UCSD-AML1 (cell line): Measurements from ENCODE around the gene TBC1D25.

ENCODE experiments used
- DNase-seq: peaks from one replicate; lab custom pipeline; 2025; ENCODE audit not compliant: unreplicated experiment; lab: John Stamatoyannopoulos, UW

The TBC1D25 gene, protein sequence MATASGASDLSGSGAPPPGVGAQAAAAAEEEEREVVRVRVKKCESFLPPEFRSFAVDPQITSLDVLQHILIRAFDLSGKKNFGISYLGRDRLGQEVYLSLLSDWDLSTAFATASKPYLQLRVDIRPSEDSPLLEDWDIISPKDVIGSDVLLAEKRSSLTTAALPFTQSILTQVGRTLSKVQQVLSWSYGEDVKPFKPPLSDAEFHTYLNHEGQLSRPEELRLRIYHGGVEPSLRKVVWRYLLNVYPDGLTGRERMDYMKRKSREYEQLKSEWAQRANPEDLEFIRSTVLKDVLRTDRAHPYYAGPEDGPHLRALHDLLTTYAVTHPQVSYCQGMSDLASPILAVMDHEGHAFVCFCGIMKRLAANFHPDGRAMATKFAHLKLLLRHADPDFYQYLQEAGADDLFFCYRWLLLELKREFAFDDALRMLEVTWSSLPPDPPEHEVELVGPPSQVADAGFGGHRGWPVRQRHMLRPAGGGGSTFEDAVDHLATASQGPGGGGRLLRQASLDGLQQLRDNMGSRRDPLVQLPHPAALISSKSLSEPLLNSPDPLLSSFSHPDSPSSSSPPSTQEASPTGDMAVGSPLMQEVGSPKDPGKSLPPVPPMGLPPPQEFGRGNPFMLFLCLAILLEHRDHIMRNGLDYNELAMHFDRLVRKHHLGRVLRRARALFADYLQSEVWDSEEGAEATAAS

DNA sequence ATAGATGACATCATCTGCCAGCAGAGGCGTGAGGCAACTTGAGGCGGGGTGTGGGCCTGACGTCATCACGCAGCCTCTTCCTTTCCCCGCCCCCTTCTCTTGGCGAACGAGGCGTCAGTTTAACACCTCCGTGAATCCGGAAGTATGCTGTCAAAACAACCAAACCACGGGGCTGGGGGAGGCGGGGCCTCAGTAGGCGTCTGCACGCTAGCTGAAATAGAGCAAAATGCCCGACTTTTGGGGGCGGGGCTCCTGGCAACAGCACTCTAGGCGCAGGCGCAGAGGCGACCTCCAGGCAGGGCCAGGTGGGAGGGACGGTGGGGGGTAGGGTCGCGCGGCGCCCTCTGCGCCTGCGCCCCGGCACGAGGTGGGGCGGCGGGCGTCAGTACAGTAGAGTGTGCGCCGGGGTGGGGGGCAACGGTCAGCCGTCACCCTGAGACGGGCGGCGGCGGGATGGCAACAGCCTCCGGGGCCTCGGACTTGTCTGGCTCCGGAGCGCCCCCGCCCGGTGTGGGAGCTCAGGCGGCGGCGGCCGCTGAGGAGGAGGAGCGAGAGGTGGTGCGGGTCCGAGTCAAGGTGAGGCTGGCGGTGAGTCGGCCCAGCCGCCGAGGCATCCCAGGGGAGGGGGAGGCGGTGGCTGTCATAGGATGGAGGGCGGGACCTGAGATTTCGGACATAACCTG lies at the start of gene TBC1D25:
TSS of gene TBC1D25 (plus strand) at position 370 of the 683 bp plus-strand sequence. CDS start at position 454, 84 bp downstream.
- DNase-seq: peak; percentile 95

- no peak for DNase-seq
Measured at GRCh38 chrX:48489892-48490291, 49.6 kb upstream of the TBC1D25 start.

DNA sequence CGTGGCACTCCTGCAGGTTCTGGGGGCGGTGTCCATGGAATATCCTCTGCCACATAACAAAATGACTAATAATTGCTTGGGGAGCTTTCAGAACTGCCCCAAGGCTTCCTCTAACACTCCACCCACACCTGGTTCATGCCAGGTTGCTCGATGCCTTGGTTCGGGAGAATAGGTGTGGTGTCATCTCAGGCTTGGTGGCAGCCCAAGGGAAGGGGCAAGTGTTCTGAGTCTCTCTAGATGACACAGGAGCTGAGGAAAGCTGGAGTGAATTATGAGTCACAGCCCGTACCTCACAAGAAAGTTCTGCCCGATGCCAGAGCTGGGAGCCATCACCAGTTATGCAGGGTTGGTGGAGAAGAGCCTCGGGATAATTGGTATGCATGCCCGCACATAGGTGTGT lies 48.9 kb upstream of the TBC1D25 start:
- no peak for DNase-seq

- DNase-seq: no peak
Measured at GRCh38 chrX:48491809-48492208, 47.7 kb upstream of the TBC1D25 start.

DNA sequence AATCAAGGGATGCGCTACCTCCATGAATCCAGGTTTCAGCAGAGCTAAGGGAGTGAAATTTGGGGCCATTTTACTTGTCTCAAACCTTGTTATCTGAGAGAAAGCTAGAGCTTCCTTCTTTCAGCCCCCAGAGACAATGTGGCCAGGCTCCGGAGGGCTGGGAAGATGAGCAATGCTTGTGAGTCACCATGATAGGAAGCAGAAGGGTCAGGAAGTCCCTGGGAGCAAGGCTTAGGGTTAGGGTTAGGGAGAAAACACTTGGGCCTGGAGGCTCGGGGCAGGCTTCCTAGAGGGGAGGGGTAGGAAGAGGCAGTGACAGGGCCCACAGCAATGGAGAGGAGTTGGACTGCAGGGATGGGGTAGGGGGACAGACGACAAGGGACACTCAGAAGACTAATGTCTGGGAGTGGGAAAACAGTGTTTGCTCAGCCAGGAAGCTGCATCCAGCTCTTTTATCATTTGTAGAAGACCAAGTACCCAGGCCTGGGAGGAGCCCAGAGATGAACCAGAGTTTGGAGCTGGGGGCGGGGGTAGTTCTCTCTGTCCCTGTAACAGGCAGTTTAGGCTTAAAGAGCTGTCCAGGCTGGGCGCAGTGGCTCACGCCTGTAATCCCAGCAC lies 47.1 kb upstream of the TBC1D25 start:
- DNase-seq: peak; percentile 26

- no peak for DNase-seq
Measured at GRCh38 chrX:48493890-48494364, 45.6 kb upstream of the TBC1D25 start.

DNA sequence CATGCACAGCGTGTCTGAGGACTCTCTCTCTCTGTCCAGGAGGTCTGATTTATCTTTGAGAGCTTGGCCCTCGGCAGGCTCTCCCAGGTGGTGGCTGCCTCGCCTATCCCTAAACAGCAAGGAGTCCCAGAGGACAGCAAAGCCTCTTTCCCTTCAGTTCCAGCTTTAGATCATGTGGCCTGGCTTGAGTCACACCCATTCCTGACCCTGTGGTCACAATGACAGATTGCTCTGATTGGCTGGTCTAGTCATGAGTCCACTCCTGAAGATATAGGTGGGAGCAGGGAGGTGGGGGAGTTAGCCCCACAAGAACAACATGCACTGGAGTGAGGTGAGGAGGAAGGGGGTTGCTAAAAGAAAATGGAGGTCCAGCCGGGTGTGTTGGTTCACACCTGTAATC lies 42.9 kb upstream of the TBC1D25 start:
- no peak for DNase-seq

DNA sequence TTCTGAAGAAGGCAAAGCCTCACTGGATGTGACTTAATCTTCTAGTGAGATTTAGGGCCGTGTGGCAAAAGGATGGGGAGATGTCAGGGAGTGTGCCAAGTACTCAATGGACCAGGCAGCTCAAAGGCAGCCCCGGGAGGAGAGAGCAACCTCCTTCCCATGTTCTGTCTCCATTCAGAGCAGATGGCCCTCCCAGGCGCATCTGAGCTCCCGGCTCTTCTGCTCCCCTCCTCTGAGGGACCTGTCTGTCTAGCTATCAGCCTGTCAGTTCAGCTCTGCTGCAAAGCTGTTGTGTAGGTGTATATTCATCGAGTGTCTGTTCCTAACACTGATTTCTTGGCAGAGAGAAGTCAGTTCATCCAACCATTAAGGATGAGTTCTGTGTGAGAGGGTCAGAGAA lies 41.6 kb upstream of the TBC1D25 start:
- DNase-seq: no peak

- no peak for DNase-seq
Measured at GRCh38 chrX:48498374-48498809, 41.1 kb upstream of the TBC1D25 start.

DNA sequence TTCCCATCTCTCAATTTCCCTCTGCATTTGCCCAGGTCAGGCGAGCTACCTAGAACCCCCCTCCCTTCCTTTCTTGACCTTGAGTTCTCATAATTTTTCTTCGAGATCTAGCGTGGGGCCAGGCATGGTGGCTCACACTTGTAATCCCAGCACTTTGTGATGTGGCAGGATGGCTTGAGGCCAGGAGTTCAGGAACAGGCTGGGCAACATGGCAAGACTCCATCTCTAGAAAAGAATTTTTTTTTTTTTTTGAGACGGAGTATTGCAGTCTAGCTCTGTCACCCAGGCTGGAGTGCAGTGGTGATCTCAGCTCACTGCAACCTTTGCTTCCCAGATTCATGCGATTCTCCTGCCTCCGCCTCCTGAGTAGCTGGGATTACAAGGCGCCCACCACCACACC lies 35.3 kb upstream of the TBC1D25 start:
- no peak for DNase-seq

DNA sequence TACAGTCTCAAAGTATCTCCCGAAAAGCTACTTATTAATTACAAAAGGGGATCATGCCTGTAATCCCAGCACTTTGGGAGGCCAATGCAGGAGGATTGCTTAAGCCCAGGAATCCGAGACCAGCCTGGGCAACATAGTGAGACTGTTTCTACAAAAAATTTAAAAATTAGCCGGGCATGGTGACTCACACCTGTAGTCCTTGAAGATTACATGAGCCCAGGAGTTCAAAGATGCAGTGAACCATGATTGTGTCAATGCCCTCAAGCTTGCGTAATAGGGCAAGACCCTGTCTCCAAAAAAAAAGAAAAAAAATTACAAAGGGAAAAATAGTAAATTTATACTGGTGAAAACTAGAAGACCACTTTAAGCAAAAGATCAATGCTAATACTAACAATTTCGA lies 34.0 kb upstream of the TBC1D25 start:
- DNase-seq: no peak

DNA sequence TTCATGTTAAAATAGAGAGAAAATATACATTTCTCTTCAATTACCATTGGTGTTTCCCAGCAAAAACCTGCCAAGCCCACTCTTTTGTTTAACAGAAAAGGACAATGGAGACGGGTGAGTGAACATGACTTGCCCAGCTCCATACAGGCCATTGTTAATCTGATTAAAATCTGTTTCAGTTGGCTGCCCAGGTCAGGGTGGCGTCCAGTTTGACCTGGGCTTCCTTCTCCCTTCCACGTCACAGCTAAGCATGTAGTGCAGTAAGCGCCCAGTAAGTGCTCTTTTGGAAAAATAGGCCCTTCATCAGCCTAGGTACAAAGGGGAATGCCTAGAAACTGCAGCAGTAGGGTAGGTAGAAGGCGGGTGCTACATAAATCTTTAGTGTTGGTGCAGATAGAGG lies 32.3 kb upstream of the TBC1D25 start:
- no peak for DNase-seq

GRCh38 chrX:48508400-48509244 lies 30.9 kb upstream of the TBC1D25 start, which contains the start of gene PORCN:
Gene PORCN, plus strand, starts transcription at chrX:48508992. Its CDS starts 829 bp downstream, at chrX:48509821.
- peak; percentile 81 for DNase-seq

DNA sequence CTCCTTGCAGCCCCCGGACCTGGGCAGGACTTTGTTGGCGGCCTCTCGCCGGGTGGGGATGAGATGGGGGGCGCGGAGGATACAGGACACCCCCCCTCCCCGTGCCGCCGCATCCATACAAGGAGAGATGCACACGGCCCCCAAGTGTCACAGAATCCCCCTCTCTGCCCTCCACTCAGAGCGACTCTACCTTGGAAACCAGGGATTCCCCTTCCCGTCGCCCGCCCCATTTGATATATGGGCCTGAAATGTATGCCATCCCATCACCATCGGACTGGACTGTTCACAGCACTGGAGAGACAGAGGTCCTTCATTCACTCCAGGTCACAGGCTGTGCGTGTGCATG lies 30.3 kb upstream of the TBC1D25 start:
- no peak for DNase-seq

- DNase-seq: no peak
Measured at GRCh38 chrX:48509619-48510018, 29.9 kb upstream of the TBC1D25 start.

- DNase-seq: peak; percentile 14
Measured at GRCh38 chrX:48511560-48511959, 28.0 kb upstream of the TBC1D25 start.

- no peak for DNase-seq
Measured at GRCh38 chrX:48512371-48512935, 27.1 kb upstream of the TBC1D25 start.

DNA sequence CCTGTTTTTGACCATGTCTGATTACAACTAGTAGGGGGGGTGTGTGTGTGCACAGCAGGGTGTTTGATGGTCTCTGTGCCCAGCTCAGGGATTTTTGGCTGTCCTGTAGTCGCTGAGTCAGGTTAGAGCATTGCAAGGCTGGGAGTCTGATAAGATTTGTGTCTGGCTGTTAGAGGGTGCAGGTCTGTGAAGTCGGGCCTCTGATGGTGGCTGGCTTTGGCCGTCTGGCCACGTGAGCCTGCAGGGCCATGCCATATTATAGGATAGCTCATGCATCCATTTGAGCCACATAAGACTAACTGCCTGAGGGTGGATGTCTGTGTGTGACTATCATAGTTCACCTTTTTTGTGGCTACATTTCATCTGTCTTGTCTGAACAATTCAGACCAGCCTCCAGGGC lies 25.8 kb upstream of the TBC1D25 start:
- no peak for DNase-seq

- no peak for DNase-seq
Measured at GRCh38 chrX:48514126-48514806, 25.2 kb upstream of the TBC1D25 start.
